Measurements from ENCODE around the gene RHBG.

Gene RHBG

GRCh38 chr1:156429313-156430060 is 60.5 kb downstream of the RHBG start:
- Histone ChIP-seq H3K36me3 (ENCODE audit: control insufficient read depth, insufficient read depth, low read length) (no peaks in the 10 kb centered on the region), H3K9ac (ENCODE audit: low read length) (no peak overlapping the region), H3K27me3 (ENCODE audit: control insufficient read depth, insufficient read depth, low read length) (peaks cover 99% of the 10 kb centered on the region), H3K4me3 (ENCODE audit: low read depth, low read length) (peak overlapping the region; percentile 26), H3K27ac (ENCODE audit: low read depth, low read length) (no peak overlapping the region), H3K9me3 (ENCODE audit: control insufficient read depth, insufficient read depth, low read depth, low read length) (no peaks in the 10 kb centered on the region), H3K4me1 (ENCODE audit: control insufficient read depth, insufficient read depth, low read length) (peaks cover 38% of the 10 kb centered on the region)

- Histone ChIP-seq H3K9ac (ENCODE audit: low read length) (no peak overlapping the region), H3K27ac (ENCODE audit: low read depth, low read length) (no peak overlapping the region), H3K9me3 (ENCODE audit: control insufficient read depth, insufficient read depth, low read depth, low read length) (no peaks in the 10 kb centered on the region), H3K27me3 (ENCODE audit: control insufficient read depth, insufficient read depth, low read length) (peaks cover 99% of the 10 kb centered on the region), H3K36me3 (ENCODE audit: control insufficient read depth, insufficient read depth, low read length) (no peaks in the 10 kb centered on the region), H3K4me3 (ENCODE audit: low read depth, low read length) (peak overlapping the region; percentile 26), H3K4me1 (ENCODE audit: control insufficient read depth, insufficient read depth, low read length) (peaks cover 43% of the 10 kb centered on the region)
Measured at GRCh38 chr1:156430303-156430702, 61.3 kb downstream of the RHBG start.

GRCh38 chr1:156430866-156431265 is 61.9 kb downstream of the RHBG start:
- H3K4me1 ChIP-seq (ENCODE audit: control insufficient read depth, insufficient read depth, low read length) = peaks cover 43% of the 10 kb centered on the region
- peaks cover 99% of the 10 kb centered on the region for H3K27me3 ChIP-seq (ENCODE audit: control insufficient read depth, insufficient read depth, low read length)

GRCh38 chr1:156431366-156431765 is 62.4 kb downstream of the RHBG start:
- Histone ChIP-seq H3K4me3 (ENCODE audit: low read depth, low read length) (no peak overlapping the region), H3K36me3 (ENCODE audit: control insufficient read depth, insufficient read depth, low read length) (no peaks in the 10 kb centered on the region), H3K9ac (ENCODE audit: low read length) (no peak overlapping the region), H3K9me3 (ENCODE audit: control insufficient read depth, insufficient read depth, low read depth, low read length) (no peaks in the 10 kb centered on the region), H3K27me3 (ENCODE audit: control insufficient read depth, insufficient read depth, low read length) (peaks cover 99% of the 10 kb centered on the region), H3K4me1 (ENCODE audit: control insufficient read depth, insufficient read depth, low read length) (peaks cover 45% of the 10 kb centered on the region), H3K27ac (ENCODE audit: low read depth, low read length) (no peak overlapping the region)

More at GRCh38 chr1:156430866-156431265, 61.9 kb downstream of the RHBG start:
- Histone ChIP-seq H3K9me3 (ENCODE audit: control insufficient read depth, insufficient read depth, low read depth, low read length) (no peaks in the 10 kb centered on the region), H3K27ac (ENCODE audit: low read depth, low read length) (no peak overlapping the region), H3K4me3 (ENCODE audit: low read depth, low read length) (no peak overlapping the region), H3K9ac (ENCODE audit: low read length) (no peak overlapping the region), H3K36me3 (ENCODE audit: control insufficient read depth, insufficient read depth, low read length) (no peaks in the 10 kb centered on the region)

- no peak overlapping the region for H3K27ac ChIP-seq (ENCODE audit: low read depth, low read length)
- no peak overlapping the region for H3K9ac ChIP-seq (ENCODE audit: low read length)
- 0 out of 2 replicates have a peak overlapping the region, but pooled peaks have one; percentile 25 for H3K4me3 ChIP-seq (ENCODE audit: low read depth, low read length)
- H3K36me3 ChIP-seq (ENCODE audit: control insufficient read depth, insufficient read depth, low read length) = no peaks in the 10 kb centered on the region
- H3K27me3 ChIP-seq (ENCODE audit: control insufficient read depth, insufficient read depth, low read length) = peaks cover 99% of the 10 kb centered on the region
- no peaks in the 10 kb centered on the region for H3K9me3 ChIP-seq (ENCODE audit: control insufficient read depth, insufficient read depth, low read depth, low read length)
- H3K4me1 ChIP-seq (ENCODE audit: control insufficient read depth, insufficient read depth, low read length) = peaks cover 49% of the 10 kb centered on the region
Measured at GRCh38 chr1:156431769-156432668, 63.0 kb downstream of the RHBG start.

DNA sequence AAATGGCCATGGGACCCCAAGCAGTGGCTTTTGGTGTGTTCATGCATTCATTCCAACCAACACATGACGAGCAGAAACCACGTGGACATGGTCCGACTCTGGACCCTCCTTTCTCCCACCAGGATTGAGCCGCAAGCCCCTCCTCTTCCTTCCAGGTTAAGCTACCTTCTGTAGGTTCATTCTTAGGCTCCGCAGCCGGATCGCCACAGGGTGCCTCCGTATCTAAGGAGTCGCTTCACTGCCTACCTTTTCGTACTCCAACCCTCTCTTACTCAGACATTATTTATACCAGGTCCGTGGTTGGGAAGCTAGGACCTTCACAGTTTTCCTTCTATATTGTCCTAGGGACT is 63.6 kb downstream of the RHBG start:
- Histone ChIP-seq H3K4me1 (ENCODE audit: control insufficient read depth, insufficient read depth, low read length) (peaks cover 53% of the 10 kb centered on the region), H3K36me3 (ENCODE audit: control insufficient read depth, insufficient read depth, low read length) (no peaks in the 10 kb centered on the region), H3K9me3 (ENCODE audit: control insufficient read depth, insufficient read depth, low read depth, low read length) (no peaks in the 10 kb centered on the region), H3K4me3 (ENCODE audit: low read depth, low read length) (0 out of 2 replicates have a peak overlapping the region, but pooled peaks have one; percentile 25), H3K27me3 (ENCODE audit: control insufficient read depth, insufficient read depth, low read length) (peaks cover 99% of the 10 kb centered on the region), H3K9ac (ENCODE audit: low read length) (no peak overlapping the region), H3K27ac (ENCODE audit: low read depth, low read length) (no peak overlapping the region)

DNA sequence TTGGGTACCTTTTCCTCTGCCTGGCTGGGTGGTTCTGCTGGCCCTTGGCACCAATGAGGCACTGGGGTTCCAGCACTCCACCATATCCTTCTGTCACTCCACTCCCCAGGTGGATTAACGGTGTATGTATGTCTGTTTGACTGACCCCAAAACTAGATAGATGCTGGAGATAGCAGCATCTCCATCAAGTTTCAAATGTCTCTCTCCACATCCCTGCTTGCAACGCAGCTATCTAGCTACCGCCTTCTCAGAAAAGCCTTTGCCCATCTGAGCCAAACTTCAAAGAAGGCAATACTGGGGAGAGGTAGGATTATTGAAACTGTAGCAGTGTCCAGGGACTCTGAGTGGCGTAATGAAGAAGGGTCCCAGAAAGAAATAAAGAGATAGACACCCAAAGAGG is 64.0 kb downstream of the RHBG start:
- Histone ChIP-seq H3K4me3 (ENCODE audit: low read depth, low read length) (0 out of 2 replicates have a peak overlapping the region, but pooled peaks have one; percentile 25), H3K36me3 (ENCODE audit: control insufficient read depth, insufficient read depth, low read length) (no peaks in the 10 kb centered on the region), H3K27ac (ENCODE audit: low read depth, low read length) (no peak overlapping the region), H3K9me3 (ENCODE audit: control insufficient read depth, insufficient read depth, low read depth, low read length) (no peaks in the 10 kb centered on the region), H3K4me1 (ENCODE audit: control insufficient read depth, insufficient read depth, low read length) (peaks cover 56% of the 10 kb centered on the region), H3K27me3 (ENCODE audit: control insufficient read depth, insufficient read depth, low read length) (peaks cover 99% of the 10 kb centered on the region), H3K9ac (ENCODE audit: low read length) (no peak overlapping the region)

DNA sequence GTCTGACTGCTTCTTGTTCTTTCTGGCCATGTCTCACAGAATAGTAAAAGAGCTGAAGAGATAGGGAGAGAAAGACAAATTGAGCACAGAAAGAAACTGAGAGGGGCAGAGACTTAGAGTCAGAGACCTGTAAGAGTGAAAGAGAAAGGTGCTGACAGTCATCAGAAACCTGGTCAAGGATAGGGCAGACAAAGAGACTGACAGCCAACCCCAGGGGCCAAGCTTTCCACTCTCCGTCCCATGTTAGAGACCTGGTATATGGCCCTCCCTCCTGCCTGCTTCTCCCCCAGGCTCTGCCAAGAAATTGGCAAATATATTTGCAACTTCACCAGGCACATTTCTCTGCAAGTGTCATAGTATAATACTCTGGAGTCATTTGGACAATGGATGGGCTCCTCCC is 64.6 kb downstream of the RHBG start:
- no peak overlapping the region for H3K27ac ChIP-seq (ENCODE audit: low read depth, low read length)
- H3K4me3 ChIP-seq (ENCODE audit: low read depth, low read length) = no peak overlapping the region
- peaks cover 58% of the 10 kb centered on the region for H3K4me1 ChIP-seq (ENCODE audit: control insufficient read depth, insufficient read depth, low read length)
- no peak overlapping the region for H3K9ac ChIP-seq (ENCODE audit: low read length)
- H3K27me3 ChIP-seq (ENCODE audit: control insufficient read depth, insufficient read depth, low read length) = peaks cover 99% of the 10 kb centered on the region
- no peaks in the 10 kb centered on the region for H3K36me3 ChIP-seq (ENCODE audit: control insufficient read depth, insufficient read depth, low read length)
- no peaks in the 10 kb centered on the region for H3K9me3 ChIP-seq (ENCODE audit: control insufficient read depth, insufficient read depth, low read depth, low read length)

All from HUES6 (cell line).